ENCODE measurements around the gene MAVS. TPM values are rescaled to one million over a fixed set of nuclear protein-coding genes. Genes with fewer than 3 reads are reported as not detected.

The MAVS gene
- total and polyA plus RNA-seq, 12 donors, result 17.5 to 48.7 (median 44.2) TPM

DNA sequence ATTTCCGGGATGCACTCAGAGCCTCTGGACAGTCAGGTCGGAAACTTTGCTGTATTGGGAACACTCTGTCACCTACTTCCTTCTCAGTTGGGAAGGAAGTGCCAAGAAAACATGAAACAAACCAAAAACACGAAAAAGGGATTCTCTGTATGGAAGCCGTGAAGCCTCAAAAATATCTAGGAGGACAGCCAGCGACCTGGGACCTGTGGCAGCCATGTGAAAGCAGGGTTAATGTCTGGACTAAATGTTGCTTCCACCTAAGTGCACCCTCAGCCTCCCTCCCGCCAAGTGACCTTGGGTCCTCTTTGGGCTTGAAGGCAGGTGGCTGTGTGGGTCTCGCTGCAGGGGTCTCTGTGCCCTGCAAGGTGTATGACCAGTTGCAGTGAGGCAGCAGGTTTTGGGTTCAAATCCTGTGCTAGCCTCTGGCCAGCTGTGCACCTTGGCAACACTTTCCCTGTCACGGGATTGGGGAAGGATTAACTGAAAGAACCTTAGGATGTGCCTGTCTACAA lies 851 bp downstream of the MAVS start:
- Histone ChIP-seq H3K27me3 (no peaks in the 10 kb centered on the region), H3K4me3 (peak overlapping the region; percentile 74 to 100 (median 95)), H3K36me3 (peaks cover 0 to 9% (median 0%) of the 10 kb centered on the region in 9 donors), H3K27ac (peak overlapping the region; percentile 87 to 99 (median 96)), H3K4me1 (peaks cover 5 to 43% (median 32%) of the 10 kb centered on the region in 9 donors), H3K9me3 (no peaks in the 10 kb centered on the region)
- WGBS, 2 donors, result 14 to 15% methylated on average over 8 of the region's 8 CpGs
- ATAC-seq (peak in 3 of 8 donors; percentile 0 to 12 (median 1)), DNase-seq (no peak)
- TF ChIP-seq, protein P1, sequence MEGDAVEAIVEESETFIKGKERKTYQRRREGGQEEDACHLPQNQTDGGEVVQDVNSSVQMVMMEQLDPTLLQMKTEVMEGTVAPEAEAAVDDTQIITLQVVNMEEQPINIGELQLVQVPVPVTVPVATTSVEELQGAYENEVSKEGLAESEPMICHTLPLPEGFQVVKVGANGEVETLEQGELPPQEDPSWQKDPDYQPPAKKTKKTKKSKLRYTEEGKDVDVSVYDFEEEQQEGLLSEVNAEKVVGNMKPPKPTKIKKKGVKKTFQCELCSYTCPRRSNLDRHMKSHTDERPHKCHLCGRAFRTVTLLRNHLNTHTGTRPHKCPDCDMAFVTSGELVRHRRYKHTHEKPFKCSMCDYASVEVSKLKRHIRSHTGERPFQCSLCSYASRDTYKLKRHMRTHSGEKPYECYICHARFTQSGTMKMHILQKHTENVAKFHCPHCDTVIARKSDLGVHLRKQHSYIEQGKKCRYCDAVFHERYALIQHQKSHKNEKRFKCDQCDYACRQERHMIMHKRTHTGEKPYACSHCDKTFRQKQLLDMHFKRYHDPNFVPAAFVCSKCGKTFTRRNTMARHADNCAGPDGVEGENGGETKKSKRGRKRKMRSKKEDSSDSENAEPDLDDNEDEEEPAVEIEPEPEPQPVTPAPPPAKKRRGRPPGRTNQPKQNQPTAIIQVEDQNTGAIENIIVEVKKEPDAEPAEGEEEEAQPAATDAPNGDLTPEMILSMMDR (IDR thresholded peaks at IDR 0.05), result no peak
- intact Hi-C loops (cut with DNase I), result loop anchor here in 1 of 10 donors (2.0 kb wide), 1 partner anchor 27 kb away; the partner anchor contains the start of gene AP5S1

- H3K27me3 ChIP-seq, result no peaks in the 10 kb centered on the region
- ATAC-seq, result no peak
- TF ChIP-seq, protein P1 (IDR thresholded peaks at IDR 0.05), result no peak
- peaks cover 5 to 32% (median 23%) of the 10 kb centered on the region in 9 donors for H3K4me1 ChIP-seq
- intact Hi-C loops (cut with DNase I), result no loop called here
- no peak for DNase-seq
- no peaks in the 10 kb centered on the region for H3K9me3 ChIP-seq
- peaks cover 0 to 9% (median 0%) of the 10 kb centered on the region in 9 donors for H3K36me3 ChIP-seq
- no peak overlapping the region for H3K4me3 ChIP-seq
- 77 to 83% methylated on average over 1 of the region's 1 CpG for WGBS, 2 donors
- H3K27ac ChIP-seq, result peak overlapping the region in 1 of 10 donors; percentile 10
These were observed 1.9 kb downstream of the MAVS start for GRCh38 chr20:3848565-3848964.

- Histone ChIP-seq H3K27ac (peak overlapping the region in 1 of 10 donors; percentile 26), H3K27me3 (no peaks in the 10 kb centered on the region), H3K9me3 (no peaks in the 10 kb centered on the region), H3K36me3 (peaks cover 0 to 63% (median 27%) of the 10 kb centered on the region in 9 donors), H3K4me1 (peaks cover 0 to 17% (median 5%) of the 10 kb centered on the region in 9 donors), H3K4me3 (no peak overlapping the region)
- WGBS, 2 donors, result 81 to 84% methylated on average over 4 of the region's 4 CpGs
- TF ChIP-seq, protein P1 (IDR thresholded peaks at IDR 0.05), result no peak
- ATAC-seq (peak in 2 of 8 donors; percentile 33 to 49), DNase-seq (no peak)
- intact Hi-C loops (cut with DNase I), result loop anchor here in 5 of 10 donors (2.0 to 10.0 kb wide), 4 partner anchors 68 to 180 kb away; partner anchors contain the start of genes CENPB (in 2 of the 5), ADAM33 (in 1 of the 5) and SPEF1 (in 1 of the 5)
These were observed 7.8 kb downstream of the MAVS start for GRCh38 chr20:3854462-3854871.

GRCh38 chr20:3857405-3857804 lies 10.8 kb downstream of the MAVS start:
- TF ChIP-seq, protein P1 (IDR thresholded peaks at IDR 0.05), result no peak
- Histone ChIP-seq H3K27me3 (no peaks in the 10 kb centered on the region), H3K4me1 (peaks cover 0 to 17% (median 5%) of the 10 kb centered on the region in 9 donors), H3K36me3 (peaks cover 11 to 85% (median 44%) of the 10 kb centered on the region in 9 donors), H3K9me3 (no peaks in the 10 kb centered on the region), H3K4me3 (no peak overlapping the region), H3K27ac (no peak overlapping the region)
- peak in 1 of 8 donors; percentile 17 for ATAC-seq
- WGBS, 2 donors, result 71 to 73% methylated on average over 14 of the region's 14 CpGs
- intact Hi-C loops (cut with DNase I), result loop anchor here in 5 of 10 donors (5.0 to 10.0 kb wide), 3 partner anchors 70 to 183 kb away; partner anchors contain the start of genes CENPB (in 2 of the 5) and ADAM33 (in 1 of the 5)
- DNase-seq, result no peak
